GM19238 (cell line): ENCODE results near the gene MT4.

ENCODE experiments used
- DNase-seq: peaks from one replicate; pipeline ENCODE4 v3.0.0; 2011; ENCODE audit warnings: low spot score; ENCODE audit not compliant: insufficient read length

The MT4 gene

GRCh38 chr16:56564793-56565477, at the start of gene MT4:
TSS of gene MT4 (plus strand) at chr16:56565073. CDS start at chr16:56565129, 56 bp downstream.
- DNase-seq = no peak

- DNase-seq = no peak
Measured at GRCh38 chr16:56515665-56516064, 49.2 kb upstream of the MT4 start.

DNA sequence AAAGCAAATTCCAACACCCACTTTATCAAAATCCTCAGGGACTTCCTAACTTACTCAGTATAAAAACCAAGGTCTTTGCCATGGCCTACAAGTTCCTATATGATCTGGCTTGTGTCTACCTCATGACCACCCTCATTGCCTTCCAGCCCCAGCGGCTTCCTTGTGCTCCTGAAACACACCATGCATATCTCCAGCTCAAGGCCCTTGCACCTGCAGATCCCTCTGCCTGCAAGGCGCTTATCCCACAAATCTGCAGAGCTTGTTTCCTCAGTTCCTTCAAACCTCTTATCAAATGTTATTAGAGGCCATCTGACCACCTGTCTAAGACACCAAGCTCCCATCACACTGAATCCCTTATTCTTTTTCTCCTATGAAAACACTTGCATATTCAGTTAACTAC, 47.7 kb upstream of the MT4 start:
- no peak for DNase-seq

DNA sequence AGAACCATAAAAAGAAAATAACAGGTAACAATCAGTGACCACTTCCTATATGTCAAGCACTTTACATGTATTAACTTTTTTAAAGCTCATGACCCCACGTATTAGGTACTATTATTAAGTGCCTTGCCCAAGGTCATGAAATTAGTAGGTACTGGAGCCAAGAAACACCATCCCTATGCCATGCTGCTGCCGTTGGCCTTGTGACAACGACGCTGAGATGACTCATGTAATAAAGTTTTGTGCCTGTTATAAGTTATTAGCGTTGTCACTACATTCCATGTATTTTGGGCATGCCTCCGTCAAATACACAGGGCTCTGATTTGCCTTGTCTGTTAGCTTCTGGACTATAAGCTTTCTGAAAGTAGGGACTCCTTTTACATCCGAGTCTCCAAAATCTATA, 46.4 kb upstream of the MT4 start:
- DNase-seq = no peak

GRCh38 chr16:56519459-56520250, 45.2 kb upstream of the MT4 start, which contains the start of gene BBS2:
TSS of gene BBS2 (minus strand) at chr16:56520024. CDS start at chr16:56519862, 162 bp downstream.
- peak; percentile 89 for DNase-seq

GRCh38 chr16:56520251-56520577, 44.7 kb upstream of the MT4 start:
- no peak for DNase-seq

- no peak for DNase-seq
Measured at GRCh38 chr16:56525236-56525635, 39.6 kb upstream of the MT4 start.

GRCh38 chr16:56530872-56531271, 34.0 kb upstream of the MT4 start:
- DNase-seq = no peak

DNA sequence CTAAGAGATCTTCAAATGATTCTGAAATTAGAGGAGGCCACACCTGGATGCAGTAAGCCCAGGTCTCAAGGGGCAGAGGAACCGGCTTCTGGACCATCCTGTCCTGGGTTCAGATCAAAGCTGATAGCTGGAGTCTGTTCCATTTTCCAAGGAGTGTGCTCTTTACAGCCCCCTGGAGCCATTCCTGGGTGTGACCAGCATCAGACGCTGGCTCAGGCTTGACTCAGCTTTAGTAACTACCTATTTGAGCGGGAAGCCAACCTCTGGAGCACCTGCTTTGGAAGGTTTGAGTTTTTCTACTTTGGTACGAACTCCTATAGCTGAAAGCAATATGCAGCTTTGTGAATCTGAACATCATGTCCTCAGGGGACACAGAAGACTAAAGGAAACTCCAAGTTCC, 32.2 kb upstream of the MT4 start:
- DNase-seq = no peak

GRCh38 chr16:56534847-56535383, 30.0 kb upstream of the MT4 start:
- no peak for DNase-seq

DNA sequence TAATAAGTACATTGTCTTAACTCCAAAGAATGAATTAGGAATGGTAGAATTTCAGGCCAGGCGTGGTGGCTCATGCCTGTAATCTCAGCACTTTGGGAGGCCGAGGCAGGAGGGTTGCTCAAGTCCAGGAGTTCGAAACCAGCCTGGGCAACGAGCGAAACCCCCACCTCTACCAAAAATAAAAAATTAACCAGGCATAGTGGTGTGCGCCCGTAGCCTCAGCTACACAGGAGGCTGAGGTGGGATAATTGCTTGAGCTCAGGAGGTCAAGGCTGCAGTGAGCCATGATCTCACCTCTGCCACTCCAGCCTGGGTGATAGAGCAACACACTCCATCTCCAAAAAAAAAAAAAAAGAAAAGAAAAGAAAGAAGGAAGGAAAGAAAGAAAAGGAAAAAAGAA, 26.5 kb upstream of the MT4 start:
- DNase-seq = no peak

DNA sequence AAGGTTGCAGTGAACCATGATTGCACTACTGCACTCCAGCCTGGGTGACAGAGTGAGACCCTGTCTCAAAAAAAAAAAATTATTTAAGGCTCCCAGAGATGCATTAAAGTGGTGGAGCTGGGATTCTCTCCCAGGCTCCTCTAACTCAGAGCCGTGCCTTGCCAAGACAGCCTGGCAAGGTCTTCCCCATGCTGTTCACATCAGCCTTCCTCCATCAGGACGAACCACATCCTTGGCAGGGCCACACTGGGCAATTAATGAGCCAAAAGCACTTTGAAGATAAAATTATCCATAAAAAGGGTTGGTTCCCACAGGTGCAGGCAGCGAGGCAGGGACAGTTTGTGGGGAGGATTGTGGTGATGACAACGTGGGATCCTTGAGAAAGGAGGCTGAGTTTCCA, 25.2 kb upstream of the MT4 start:
- no peak for DNase-seq

DNA sequence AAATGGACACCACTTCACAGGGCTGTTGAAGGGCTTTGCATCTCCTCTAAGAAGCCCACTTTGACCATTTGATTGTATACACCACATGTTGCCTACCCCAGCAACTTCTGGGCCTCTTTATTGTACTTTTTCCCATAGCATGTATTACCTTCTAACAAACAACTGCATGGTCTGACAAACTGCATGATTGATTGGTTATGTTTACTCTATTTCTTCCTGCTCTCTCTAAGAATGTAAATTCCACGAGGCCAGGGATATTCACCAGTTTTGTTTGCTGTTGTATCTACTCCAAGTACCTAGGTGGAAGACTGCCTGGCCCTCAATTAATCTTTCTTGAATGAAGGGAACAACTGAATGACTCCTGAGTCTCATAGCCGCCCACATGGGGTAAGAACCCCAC, 22.8 kb upstream of the MT4 start:
- no peak for DNase-seq

GRCh38 chr16:56547120-56547948, 17.5 kb upstream of the MT4 start:
- no peak for DNase-seq

- no peak for DNase-seq
Measured at GRCh38 chr16:56547949-56548567, 16.8 kb upstream of the MT4 start.

DNA sequence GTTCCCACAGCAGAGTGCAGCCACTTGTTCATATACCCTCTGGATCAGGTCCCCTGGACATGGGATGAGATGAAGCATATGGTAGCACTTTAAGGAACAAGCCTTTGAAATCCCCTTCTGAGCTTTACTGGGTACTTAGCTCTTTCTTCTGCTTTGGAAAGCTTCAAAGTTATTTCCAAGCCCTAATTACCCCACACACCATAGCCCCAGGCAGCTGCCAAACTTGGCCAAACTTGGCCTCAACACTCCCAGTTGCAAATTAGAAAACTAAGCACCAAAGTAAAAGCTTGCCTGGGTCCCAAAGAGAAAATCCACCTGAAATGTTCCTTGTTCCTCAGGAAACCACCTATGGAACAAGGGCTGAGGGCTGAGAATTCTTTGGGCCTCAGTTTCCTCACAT, 15.7 kb upstream of the MT4 start:
- DNase-seq = no peak

- DNase-seq = no peak
Measured at GRCh38 chr16:56549744-56550385, 15.0 kb upstream of the MT4 start.

GRCh38 chr16:56551796-56552738, 12.8 kb upstream of the MT4 start:
- DNase-seq = no peak

DNA sequence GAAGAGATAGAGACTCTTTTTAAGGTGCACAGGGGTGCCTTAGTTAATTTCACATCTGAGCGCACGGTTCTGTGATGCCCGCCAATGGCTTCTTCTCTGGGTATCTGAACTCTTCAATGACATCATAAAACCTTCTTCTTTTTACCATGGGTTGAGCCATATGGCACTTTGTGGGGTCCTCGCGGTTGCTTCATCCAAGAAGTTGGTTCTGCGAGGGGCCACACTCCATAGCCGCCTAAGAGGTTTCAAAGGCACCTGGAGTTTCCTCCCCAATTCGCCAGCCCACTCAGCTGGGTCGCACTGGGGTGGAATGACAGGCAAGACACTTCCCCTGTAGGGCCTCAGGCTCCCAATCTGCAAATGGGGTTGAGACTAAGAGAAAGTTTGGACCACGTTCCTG, 10.4 kb upstream of the MT4 start:
- no peak for DNase-seq
